HG02678 (cell line): Measurements from ENCODE around the gene SMAD2.
"Not testable (repeated sequence)": the region's sequence is repeated elsewhere in the genome, so short reads cannot be mapped to it uniquely, and the experiment has no call there.

Source experiments
- ATAC-seq: cut with Tn5 transposase; IDR thresholded peaks from one replicate; pipeline ENCODE4 v1.9.1; 2021; ENCODE audit warnings: mild to moderate bottlenecking, moderate library complexity; ENCODE audit not compliant: unreplicated experiment

Gene SMAD2

DNA sequence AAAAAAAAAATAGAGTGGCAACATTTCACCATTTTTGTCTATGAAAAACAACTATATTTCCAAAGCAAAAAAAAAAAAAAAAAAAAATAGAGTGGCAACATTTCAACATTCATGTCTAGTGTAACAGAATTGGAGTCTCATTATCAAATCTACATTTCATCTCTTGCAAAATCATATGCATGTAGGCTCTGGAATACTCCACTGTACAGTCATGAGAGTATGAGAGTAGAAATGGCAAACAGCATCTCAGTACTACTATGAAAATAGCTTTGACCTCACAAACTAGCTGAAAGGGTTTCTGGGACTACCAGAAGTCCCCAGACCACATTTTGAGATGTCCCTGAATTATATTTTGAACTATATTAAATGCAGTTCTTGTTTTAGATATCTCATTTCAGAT is 82.8 kb downstream of the SMAD2 start:
- ATAC-seq = no peak

DNA sequence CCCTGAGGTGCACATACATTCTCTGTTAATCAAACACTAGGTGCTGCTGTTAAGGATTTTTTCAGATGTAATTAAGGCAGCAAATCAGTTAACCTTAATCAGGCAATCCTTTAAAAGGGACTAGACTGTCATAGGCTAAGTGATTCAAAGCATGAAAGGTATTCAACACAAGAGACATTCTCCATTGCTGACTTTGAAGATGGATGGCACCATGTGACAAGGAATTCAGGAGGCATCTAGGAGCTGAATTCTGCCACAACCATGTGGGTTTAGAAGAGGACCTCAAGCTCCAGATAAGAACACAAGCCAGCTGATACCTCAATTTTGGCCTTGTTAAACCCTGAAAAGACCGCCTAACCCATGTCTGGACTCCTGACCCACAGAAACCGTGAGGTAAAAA is 84.0 kb downstream of the SMAD2 start:
- ATAC-seq = no peak

DNA sequence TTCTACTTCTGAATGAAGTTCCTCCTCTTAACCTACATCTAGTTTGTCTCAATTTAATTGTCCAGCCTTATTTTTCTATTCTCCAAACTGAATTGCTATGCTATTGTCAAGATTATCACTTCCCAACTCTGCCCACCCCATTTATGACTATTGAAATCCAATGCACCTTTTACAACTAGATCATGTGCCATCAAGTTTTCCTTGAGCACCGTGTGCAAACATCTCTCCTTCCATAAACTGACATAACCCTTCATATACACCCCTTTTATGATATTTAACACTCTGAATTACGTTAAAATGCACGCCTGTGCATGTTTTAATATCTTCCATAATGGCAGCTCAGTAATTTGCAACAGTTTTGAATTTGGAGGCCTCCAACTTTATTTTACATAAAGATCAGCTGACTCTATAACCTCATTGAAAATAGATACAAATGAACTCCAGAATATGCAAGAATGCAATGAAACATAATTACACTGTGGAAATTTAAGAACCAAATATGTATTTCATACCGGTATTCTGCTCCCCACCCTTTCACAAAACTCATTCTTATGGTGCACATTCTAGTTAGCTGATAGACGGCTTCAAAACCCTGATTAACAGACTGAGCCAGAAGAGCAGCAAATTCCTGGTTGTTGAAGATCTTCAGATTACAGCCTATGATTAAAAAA is 85.5 kb downstream of the SMAD2 start:
- ATAC-seq = no peak

DNA sequence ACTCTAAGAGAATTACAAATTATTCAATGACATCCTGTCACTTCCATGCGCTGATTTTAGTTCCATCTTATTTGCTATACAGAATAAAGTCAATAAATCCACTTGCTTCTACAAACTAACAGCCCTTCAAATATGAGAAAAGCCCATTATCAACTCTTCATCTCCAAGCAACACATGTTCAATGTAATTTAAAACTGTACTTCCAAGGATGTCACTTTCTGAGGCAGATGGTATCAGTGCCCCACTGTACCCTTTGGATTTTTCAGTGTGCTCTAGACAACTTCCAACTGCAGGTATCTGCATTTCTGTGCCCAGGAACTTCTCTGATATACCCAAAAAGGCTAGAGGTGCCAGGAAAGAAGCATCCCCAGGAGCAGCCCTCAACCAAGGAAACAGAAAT is 87.6 kb downstream of the SMAD2 start:
- no peak for ATAC-seq

DNA sequence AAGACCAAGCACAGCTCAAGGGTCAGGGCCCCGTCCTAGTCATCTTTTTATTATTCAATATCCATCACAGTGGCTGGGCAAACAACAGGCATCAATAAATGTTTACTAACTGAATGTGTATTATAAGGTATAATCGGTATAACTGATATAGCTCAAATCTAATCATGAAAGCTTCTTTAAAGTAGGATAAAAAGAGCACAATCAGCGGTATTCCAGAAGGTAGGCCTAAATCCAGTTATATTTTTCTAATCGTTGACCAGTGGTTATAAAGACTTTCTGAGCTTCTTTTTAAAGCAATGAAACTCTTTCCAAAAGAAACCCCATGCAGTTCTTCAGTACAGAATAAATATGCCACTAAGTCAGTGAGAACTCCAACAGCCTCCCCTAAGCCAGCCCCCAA is 92.1 kb downstream of the SMAD2 start:
- no peak for ATAC-seq

DNA sequence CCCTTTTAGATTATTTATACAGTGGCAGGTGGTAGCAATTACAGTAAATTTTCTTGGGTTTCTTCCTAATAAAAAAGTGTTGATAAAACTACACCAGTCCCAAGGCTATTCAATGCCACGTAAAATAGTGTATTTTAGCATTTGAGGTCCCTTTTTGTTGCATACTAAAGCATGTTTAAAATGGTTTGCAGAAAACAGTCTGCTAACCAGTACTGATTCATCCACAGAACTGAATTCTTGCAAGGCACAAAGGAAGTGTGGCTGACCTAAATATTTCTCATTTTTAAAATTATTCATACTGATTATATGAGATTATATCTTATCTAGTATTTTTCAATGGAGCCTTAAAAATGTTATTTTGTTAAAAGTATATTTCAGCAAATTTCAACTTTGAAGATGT is 98.1 kb downstream of the SMAD2 start:
- ATAC-seq = no peak

DNA sequence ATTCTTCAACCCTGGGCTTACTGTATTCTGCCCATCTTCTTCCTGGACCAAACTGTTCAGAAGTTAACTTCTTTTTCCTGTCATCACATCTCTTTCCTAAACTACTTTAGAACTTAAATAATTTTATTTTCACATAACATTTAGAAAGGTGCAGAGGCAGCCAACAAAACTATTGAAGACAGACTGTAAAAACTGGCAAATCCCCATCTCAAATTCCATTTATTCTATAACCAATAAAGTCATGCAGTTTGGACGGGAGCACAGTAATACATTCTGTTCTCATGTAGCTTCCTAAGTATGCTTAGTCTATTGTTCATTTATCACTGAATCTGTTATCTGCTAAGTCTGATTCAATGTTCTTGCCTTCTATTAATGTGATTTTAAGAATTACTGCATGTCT is 99.1 kb downstream of the SMAD2 start:
- no peak for ATAC-seq

DNA sequence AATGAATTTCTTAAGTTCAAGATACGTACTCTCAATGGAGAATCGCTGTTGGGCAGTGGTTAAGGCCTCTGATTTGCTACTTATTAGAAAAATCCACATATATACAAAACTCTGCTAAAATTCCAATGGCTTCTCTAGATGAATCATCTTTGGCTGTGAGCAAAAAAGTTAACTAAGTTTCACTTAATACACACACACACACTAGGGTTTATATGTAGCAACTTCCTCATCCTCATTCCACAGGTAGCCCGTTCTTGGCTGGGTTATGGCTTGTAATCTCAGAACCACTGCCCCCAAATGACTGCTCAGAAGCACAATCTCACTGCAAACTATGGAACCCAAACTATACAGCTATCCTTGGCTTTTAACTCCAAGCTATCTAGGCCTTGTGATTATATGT is 99.7 kb downstream of the SMAD2 start:
- no peak for ATAC-seq

DNA sequence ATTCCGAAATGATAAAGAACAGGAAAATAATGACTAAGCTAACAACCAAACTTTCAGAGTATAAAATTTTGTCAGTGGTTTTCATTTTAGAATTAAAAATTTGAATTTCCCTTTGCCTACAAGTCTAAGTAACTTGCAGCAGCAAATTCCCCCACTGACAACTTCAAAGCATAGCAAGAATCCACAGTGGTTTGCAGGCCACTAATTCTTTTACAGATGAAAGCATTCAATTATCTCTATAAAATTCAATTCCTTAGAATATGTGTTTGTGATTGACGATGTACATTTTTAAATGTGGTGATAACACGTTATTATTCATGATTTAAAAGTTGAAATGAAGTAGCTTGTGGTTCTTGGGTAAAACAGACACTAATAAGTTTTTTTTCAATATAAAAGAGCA is 100.6 kb downstream of the SMAD2 start:
- no peak for ATAC-seq

DNA sequence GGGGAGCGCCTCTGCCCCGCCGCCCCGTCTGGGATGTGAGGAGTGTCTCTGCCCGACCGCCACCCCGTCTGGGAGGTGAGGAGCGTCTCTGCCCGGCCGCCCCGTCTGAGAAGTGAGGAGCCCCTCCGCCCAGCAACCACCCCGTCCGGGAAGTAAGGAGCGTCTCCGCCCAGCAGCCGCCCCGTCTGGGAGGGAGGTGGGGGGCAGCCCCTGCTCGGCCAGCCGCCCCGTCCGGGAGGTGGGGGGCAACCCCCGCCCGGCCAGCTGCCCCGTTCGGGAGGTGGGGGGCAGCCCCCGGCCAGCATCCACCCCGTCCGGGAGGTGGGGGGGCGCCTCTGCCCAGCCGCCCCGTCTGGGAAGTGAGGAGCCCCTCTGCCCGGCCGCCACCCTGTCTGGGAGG is 102.4 kb downstream of the SMAD2 start:
- not testable (repeated sequence) for ATAC-seq

DNA sequence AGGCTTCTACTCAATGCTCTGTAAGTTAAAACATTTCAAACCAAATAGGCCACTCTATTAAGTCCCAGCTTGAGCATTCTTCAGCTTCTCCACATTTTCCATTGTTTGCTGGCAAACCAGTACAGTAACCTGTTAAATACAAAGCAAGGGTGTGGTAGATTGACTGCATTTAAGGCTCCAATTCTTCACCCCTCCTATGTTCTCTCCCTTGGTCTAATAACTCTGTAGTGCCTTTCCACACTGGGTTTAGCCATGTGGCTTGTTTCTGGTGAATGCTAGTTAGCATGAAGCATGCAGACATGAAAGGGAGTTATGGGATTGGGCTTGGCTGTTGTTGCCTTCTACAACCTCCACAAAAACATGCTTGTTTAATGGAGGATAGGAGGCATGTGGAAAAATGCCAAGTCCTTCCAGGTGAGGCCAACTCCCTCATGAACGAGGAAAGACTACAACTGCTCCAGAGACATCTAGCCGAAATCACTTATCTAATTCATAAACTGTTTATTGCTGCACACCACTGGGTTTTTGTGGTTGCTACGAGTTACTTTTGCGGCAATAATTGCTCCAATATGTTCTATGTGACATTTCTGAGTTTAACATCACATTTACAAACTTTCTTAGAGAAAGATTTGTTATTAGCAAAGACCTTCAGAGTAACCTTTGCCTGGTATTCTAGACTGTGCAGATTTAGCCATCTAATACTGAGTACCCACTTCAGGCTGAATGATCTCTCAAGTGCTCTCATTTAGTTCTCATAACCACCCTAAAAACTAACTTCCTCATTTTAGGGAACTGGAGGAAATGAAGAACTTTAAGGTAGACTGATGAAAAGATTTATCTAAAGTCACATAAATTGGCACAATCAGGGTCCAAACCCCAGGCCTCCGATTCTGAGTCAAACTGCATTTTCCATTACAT is 104.0 kb downstream of the SMAD2 start:
- ATAC-seq = no peak

DNA sequence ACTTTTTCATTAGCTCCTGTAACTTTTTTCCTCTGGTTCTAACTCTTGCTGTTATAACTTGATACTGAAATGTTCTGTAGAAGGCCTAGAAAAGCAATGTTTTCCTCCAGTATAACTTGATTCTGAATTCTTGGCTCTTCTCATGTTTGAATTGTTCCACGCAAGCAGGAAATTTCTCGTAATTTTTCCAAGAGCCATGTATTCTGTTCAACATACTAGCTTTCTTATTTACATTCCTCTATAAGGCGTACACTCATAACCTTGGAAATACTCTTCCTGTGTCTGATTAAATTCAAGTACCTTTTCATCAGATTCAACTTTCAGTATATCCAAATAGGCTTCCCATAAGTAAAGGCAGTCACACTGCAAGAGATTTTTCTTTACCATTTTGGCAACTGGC is 109.1 kb downstream of the SMAD2 start:
- ATAC-seq = no peak

DNA sequence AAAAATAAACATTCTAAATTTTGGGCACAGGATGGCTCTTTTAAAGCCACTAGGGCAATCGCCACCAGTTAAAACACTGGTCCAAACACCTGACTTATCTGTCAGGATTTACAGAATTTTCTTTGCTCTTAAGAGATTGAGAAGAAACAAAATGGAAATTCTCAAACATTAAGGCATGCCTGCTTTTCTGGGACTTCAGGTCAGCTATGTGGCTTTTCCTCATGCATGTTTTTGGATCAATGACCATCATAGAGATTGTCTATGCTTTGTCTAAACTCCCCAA is 112.7 kb downstream of the SMAD2 start:
- ATAC-seq = no peak

DNA sequence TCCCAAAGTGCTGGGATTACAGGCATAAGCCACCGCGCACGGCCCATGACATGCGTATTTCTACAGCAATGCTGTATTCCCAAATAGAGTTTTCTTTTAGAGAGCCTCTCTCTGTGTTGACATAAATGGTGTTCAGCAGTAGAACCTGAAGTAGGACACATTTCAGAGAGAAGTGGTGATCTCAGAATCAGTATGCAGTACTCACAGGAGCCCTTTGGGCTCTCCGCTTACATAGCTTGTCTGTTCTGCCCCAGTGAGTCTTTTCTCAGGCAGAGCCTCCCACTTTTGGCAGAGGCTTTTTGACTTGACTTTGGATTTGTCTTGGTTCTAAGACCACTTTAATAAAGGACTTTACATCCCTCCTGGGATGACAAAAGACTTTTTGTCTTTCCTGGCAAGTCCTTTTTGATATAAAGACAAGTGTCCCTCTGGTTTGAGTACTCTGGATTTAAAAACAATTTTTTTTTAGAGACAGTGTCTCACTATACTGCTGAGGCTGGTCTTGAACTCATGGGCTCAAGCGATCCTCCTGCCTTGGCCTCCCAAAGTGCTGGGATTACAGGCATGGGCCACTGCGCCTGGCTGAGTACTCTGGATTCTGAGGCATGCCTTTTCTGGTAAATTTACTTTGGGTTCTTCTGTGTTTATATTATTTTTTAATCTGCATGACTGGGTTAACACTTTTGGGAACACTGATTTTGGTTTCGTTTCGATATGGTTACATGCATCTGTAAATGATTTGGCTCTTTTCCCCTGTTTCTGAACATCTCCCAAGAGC is 113.3 kb downstream of the SMAD2 start:
- ATAC-seq = no peak

DNA sequence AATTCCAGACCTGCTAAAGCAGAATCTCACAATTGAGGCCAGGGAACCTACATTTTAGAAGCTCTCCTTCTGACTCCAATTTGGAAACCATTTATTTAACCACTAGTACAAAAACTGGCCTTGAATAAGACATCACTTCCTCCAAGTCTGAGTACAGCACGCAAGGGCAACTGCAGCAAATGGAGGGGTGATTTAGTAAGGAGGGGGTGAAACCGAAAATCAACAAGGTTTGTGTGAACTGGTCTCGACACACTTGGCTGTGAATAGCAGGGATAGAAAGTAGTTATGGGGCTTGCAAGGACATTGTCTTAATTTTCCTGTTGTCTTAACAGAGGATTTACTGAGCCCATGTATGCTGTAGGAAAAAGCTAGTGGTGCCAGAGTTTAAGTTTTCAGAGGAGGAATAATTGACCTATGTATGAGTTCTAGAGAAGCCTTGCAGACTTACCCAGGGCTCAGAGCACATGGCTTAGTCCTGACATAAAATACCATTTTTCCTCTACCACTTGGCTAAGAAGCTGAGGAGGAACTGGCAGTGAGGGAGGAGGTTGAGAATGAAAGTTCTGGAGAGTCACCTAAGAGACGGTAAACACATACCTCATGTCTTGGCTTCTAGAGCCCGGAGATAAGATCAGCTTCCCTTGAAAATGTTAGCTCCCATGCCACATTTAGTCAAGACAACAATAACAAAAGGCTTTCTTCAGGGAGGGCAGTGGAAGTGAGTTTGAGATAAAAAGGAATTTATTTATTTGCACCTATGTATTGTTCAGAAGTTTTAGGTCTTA is 114.8 kb downstream of the SMAD2 start:
- ATAC-seq = no peak

DNA sequence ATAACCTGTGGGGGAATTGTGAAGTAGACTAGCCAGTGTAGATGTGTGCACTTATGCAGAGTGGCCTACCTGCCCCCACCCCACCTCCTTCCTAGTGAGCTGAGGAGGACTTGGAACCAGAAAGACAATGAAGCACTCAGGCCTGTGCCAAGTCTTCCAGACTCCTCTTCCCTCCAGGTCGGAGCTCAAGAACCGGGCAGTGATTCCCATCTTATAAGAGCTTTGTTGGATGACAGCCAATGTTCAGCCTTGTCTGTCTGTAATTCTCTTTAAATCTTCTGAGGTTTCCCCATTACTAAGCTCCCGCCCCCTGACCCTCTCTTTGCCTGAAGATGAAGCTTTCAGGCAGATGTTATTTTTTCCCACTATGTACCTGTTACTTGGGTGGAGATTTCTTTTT is 121.0 kb downstream of the SMAD2 start:
- no peak for ATAC-seq

DNA sequence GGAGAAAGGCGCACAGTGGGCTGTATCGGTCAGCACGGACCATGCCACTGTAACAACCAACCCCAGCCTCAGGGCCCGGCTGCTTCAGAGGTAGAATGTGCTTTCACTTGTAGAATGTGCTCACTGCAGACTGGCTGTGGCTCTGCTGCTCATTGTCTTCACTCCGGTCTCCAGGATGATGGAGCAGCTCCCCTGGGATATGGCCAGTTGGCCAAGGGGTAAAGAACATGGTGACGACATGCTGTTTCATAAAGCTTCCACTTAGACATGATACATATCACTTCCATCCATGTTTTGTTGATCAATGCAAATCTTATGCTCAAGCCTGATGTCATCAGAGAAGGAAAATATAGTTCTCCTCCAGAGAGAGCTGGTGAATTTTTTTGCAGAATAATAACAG is 127.7 kb downstream of the SMAD2 start:
- ATAC-seq = no peak

DNA sequence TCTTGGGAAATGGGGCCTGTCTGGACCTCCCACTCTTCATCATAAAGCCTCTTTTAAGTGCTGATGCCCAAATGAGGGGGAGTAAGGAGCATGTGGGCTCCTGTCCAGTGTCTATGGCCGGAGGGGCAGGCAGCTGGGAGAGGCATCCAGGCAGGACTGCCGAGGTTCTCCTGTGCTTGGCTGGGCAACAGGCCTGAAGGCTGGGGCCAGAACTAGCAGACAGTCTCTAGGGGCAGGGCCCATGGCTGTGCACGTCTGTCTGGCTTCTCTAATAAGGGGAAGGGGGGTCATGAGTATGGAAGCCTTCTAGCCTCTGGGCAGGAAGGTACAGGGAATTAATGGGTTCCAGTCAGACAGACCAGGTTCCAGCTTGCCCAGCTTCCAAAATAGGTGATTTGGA is 128.6 kb downstream of the SMAD2 start:
- ATAC-seq = no peak

DNA sequence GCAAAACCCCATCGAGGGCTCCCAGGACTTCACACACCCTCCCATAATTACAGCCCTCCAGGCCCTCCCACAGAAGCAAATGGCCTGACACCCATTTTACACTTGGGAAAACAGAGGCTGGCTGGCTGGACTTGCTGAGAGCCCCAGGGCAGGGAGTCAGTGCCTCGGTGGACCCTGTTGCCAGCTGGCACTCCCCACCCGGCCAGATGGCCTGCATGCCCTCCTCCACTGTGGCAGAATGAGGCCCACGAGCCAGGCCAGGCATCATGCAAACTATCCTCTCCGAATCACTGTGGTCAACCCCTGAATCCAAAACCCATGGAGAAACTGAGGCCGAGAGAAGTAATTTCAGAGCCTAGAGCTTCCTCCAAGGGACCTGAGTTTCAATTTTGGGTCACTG is 129.7 kb downstream of the SMAD2 start:
- no peak for ATAC-seq

DNA sequence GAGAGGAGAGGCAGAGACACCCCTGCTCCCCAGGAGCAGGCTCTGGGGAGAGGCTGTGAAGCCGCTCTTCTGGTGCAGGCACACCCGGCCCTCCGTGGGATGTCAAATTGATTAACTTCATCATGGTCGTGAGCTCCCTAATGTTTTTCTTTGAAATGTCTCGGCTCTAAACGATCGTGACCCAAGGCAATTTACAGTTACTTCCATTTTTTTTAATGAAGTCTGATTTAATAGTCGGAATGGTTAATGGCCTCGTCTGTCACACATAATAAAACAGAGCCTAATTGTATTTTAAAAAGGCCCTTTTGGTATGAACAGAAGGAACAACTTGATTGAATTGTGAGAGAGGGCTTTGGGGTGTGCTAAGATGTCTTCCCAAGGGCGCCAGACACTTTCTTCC is 130.2 kb downstream of the SMAD2 start:
- ATAC-seq = no peak

DNA sequence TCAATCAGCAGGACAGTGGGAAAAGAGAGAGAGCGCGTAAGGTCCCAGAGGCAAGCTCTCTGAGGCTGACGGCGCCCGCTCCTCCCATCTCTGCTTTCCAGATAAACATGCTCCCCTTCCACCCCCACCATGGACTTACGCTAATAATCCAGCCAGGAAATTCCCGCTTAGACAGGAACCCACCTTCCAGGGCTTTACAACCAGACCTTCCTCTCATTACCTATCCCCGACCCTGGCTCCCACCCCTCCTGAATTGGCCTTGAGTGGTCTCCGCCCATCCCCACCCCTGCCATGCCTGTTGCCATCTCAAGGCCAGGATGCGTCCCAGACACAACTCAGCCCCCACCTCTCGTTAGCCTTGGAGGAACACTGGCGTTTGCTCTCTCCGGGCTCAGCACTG is 131.1 kb downstream of the SMAD2 start:
- no peak for ATAC-seq
